Stimulated activated CD8-positive, alpha-beta memory T cell treated with anti-CD3 and anti-CD28 coated beads, Interleukin-4, amount 100 ng/mL, for 1 hour (primary cell): ENCODE measurements around the gene GDPD2.

Experiments
- DNase-seq, 2 donors: peaks; one replicate each; pipeline ENCODE4 v3.0.0-alpha.2; 2020; ENCODE audit warnings: low read depth in 2 of 2, low spot score in 1 of 2

The GDPD2 gene

DNA sequence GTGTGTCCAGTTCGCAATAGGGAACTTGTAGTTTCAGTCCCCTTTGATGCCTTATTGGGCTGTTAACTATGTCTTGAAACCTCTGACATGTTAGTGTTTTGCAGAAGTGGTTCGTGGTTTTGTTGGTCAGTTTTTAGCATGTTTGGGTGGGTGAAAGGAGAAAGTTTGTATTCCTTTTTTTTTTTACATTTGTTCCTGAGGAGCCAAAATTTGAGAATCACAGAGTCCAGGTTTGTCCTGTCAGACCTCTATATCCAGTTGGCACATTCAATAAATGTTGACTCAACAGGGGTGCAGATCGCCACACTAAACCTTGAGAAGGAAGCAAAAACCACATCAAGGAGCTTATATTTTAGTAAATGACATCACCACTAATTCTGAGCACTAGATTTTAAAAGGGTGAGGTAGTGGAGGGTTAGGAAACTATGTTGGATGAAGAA, 47.8 kb downstream of the GDPD2 start:
- DNase-seq: no peak

DNA sequence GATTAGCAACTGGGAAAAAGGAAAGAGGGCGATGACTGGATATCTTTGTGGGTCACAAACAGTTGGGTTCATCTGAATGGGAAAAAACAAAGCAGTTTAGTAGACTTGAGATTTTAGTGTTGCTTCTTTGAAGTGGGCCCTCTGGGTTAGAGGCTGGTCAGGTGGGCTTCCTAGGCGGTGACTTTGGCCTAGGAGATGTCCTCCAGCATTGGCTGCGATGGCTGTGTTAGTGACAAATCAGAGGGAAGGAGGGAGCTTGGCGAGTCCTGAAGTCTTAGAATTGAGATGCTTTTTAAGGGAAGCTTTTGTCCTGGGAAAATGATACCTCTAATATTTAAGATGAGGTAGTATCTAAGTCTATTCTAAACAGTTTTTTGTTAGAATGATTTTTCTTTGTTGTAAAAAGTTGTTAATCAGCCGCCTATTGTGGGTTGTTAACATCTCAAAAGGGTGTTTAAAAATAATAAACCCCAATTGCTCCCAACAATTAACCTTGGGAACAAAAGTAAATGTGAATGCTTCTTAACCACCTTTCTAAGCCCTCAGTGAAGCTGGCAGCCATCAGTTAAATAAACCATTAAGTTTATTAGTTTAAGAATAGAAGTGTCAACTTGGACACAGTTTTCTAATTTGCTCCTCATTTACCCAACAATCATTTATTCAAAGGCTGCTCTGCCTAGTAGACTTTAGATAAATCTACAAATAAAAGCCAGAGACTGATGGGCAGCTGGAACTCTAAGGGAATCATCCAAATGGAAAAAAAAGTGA, 53.2 kb downstream of the GDPD2 start:
- no peak for DNase-seq

DNA sequence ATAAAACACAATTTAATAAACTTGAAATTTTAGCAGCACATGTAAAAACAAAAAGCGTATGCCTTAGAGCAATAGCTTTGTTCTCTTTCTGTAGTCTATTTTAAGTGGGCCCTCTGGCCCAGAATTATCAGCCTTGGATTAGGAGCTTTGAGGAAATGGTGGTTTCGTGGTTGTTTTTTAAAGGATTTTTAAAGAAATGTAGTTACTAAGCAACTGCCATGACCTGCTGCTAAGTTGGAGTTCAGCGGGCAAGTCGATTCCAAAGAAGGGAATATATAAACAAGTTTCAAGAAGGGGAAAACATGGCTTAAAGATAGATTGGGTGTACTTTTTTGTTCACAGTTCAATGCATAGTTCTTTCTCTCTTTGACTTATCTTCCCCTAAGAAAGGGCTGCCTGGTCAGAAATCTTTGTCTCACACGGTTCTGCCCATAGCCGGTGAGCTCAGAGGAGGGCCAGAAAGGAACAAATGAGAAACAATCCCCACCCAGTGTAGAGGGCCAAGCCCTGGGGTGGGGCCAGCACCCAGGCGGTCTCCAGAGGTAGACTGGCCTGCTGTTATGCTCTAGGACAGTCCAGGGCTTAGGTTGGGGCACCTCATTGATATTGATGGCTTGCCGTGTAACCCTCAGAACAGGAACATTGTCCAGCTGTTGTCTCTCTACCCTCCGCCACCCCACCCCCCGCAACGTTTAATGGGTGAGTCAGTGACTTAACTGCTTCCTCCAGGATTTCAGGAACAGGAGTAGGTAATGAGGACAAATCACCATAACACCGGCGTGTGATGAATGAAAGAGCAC, 54.0 kb downstream of the GDPD2 start:
- no peak for DNase-seq

DNA sequence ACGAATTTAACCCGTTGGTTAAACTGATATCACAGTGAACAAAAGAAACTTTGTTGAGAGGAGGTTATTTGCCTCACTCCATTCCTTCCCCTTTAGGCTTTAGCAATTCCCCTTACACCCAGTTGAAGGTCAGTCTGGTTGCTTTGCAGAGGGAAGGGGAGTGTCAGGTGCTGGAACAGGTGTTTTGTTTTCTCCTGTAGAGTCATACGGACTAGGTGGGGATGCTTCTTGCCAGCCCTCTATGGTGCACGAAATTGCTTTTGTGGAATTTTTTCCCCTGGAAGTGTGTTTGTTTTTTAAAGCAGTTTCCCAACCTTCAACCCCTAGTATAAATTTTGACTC, 54.6 kb downstream of the GDPD2 start:
- DNase-seq: no peak

DNA sequence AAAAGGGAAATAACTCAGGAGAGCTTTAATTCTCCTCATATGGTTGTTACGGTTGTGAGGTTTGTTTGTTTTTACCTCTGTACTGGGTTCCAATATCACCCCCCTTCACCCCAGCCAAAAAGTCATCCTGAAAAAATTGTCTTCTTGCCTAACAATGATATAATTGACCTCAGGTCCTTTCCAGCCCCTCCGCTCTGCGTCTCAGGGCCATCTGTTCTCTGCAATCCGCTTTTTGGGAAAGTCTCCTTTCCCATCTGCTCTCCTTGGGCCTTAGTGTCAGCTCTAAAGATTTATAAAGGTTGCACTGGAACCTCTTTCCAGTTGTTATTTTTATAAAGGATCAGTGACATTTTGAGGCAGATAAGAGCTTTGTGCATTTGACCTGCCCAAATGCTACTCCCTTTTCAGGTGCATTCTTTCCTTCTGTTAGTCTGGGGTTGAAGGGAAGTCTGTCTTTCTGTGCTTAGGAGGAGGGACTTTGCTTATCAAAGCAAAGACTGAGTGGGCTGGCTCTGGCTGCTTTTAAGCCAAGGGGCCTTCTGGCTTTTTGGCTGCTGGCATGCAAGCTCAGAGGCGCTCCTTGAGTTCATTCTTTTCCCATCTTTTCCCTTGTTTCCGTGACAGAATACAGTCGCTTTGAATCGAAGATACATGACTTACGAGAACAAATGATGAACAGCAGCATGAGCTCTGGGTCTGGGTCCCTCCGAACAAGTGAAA, 55.6 kb downstream of the GDPD2 start:
- no peak for DNase-seq

DNA sequence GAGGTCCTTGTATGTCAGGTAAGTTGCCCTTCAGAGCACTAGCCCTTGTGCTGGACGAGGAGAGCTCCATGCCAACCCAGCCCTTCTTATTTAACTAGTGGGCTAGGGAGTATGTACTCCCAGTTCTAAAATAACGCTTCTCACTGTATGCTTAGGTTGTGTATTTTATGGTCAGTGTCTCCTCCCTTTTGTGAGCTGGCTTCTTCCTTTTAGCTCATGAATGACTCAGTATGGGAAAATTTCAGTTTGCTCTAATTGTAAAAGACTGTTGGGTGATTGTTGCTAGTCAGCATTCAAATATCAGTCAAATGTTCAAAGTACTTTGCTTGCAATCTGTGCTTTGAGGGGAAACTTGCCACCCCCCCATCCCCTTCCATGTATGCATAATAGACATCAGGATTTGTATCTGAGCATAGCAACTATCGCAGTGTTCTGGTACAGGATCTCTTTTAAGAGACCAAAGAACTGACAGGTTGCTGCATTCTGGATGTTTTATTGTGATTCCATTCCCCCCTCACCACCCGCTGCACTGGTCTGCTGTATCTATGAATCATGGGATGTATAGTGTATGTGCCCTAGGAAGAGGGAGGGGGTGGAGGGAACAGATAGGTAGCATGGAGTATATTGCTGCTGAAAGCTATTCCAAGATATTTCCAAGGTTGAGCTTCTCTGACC, 56.3 kb downstream of the GDPD2 start:
- no peak for DNase-seq

DNA sequence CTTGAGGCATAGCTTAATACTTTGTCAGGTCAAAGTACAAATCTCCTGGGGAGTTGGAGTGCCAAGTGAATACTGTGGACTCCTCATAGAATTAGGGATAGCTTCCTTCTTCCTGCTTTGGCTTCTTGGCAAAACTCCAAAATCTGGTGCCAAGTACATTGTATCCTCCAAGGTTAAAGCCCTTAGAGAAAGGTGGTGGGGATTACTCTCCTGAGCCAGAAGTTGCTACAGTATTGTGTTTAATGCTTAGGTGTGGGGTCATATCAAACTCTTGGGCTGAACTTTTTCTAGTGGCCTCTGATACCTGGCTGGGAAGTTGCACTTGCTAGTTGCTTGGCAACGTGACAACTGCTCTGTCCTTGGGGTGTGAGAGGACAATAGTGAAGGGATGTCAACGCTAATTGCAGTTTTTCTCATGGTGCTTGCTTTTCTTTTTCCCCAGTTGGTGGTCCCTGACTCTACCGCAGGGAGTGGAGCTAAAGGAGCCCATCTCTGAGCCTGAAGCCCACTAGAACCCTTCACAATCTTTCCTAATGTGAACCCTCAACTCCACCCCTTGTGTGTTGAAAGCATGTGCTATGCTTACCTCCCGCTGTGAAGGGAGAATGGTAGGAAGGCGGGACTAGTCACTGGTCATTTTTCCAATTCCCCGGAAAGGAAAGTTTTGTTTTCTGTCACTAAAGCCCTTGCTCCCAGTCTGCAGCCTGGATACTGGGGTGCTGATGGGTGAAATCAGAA, 57.0 kb downstream of the GDPD2 start:
- DNase-seq: no peak

DNA sequence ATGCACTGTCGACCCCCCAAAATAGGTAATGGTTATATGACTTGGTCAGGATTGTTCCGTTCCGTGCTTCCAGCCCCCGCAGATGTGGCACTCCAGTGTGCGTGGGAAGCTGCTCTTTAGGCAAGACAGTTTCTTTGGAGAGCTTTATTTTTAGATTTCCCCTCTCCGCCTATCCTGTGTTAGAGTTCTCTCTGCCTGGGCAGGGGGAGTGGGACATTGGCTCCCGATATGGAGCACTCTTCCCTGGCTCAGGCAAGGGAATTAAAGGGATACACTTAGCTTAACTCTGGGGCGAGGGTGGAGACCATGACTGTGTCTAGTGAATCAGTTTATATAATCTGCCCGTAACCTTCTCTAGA, 57.5 kb downstream of the GDPD2 start:
- no peak for DNase-seq

DNA sequence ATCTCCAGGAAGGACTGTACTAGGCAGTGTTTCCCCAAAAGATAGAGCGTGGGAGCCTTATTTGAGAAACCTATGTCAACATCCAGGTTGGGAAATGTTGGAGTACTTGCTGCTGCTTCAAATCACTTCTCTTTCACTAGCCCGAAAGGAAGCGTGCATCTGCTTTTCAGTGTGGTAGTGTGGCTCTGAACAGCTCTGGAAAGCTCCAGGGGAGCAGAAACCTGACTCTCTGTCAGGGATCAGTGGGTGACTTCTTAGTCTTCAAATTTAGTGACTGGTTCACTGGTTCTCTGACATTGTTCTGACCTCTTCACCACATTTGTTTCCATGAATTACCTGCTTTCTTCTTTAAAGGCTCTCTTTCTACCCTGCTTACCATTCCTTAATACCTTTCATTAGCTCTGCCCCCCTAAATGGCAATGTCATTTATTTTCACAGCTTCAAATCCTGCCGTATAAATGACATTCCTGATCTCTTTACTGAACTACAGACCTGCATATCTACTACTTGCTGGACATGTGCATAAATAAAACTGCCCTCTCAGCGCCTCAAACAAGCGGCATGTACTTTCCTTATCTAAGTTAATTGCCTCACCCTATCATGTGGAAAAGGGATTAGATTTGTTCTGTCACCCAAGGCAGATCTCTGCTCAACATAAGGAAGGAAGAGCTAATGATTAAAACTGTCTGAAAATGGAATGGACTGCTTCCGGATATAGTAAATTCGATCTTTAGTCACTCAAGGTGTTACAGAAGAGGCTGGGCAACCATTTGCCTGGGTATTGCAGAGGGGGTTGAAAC, 58.6 kb downstream of the GDPD2 start:
- no peak for DNase-seq

DNA sequence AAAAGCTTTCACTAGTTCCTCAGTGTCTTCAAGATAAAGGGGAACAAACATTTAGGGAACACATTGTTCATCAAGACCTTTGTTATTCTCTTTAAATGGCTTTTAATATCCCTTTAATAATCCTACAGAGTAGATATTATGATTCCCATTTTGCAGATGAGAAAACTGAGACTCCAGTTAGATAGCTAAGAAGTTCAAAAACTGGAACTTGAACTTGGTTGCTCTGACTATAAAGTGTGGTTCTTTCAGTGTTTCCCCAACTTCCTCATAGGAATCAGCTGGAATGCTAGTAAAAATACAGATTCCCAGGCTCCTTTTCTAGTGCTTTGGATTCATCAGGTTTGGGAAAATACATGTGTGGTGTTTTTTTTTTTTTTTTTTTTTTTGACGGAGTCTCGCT, 59.2 kb downstream of the GDPD2 start:
- no peak for DNase-seq
